SK-N-MC (cell line): ENCODE data around the gene DGUOK.

ENCODE experiments used
- EZH2 ChIP-seq: fragments of 200-600 bp; sonication (generic); IDR thresholded peaks from one replicate; pipeline ENCODE4 v1.6.1; 2017; ENCODE audit warnings: antibody characterized with exemption
- FOXP2 ChIP-seq: optimal IDR thresholded peaks from 2 replicates; pipeline ENCODE3; 2011; ENCODE audit warnings: mild to moderate bottlenecking, moderate library complexity; ENCODE audit not compliant: insufficient read depth; ENCODE audit errors: extremely low read length, control extremely low read depth
- POLR2AphosphoS5 ChIP-seq: IDR thresholded peaks from 2 replicates; pipeline ENCODE4 v1.6.1; 2012; ENCODE audit warnings: mild to moderate bottlenecking, low read depth, low read length, borderline replicate concordance

- no peak for TF ChIP-seq POLR2AphosphoS5
- TF ChIP-seq EZH2, result no peak
- TF ChIP-seq FOXP2, result no peak
Observed at GRCh38 chr2:73968357-73968937, 41.8 kb downstream of the DGUOK start.
